ENCODE data around the gene SYT7.

DNA sequence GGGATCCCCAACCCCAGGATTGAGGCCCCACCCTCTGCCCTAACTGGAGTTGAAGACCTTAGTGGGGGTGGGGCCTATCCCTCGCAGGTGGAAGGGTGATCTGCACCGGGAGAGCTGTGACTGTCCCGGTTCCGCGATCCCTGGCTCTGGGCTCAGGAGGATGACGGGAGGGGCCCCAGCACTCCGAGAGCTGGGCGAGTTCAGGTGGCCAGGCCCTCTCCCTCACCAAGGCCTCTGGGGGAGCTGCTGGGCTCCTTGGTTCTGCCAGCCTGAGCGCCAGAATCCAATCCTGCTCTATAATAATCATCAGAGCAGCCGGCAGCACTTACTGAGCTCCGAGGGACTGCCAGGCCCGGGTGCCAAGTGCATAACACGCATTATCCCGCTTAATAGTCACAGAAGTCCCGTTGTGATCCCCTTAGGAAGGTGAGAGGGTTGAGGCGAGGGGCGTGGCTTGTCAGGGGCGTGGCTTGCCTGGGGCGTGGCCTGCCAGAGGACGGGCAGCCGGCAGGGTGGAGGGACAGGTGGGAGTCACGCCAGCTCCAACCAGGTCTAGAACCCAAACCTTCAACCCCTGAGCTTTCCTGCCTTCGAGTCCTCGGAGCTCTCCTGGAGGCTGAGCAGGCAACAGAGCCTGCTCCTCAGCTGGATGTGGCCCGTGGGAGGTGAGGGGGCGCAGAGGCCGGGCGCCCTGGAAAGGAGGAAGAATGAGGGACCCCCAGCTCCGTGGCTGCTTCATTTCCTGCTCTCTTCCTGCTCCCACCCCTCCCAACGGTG, 7.3 kb upstream of the SYT7 start:
- TF ChIP-seq, protein P1, sequence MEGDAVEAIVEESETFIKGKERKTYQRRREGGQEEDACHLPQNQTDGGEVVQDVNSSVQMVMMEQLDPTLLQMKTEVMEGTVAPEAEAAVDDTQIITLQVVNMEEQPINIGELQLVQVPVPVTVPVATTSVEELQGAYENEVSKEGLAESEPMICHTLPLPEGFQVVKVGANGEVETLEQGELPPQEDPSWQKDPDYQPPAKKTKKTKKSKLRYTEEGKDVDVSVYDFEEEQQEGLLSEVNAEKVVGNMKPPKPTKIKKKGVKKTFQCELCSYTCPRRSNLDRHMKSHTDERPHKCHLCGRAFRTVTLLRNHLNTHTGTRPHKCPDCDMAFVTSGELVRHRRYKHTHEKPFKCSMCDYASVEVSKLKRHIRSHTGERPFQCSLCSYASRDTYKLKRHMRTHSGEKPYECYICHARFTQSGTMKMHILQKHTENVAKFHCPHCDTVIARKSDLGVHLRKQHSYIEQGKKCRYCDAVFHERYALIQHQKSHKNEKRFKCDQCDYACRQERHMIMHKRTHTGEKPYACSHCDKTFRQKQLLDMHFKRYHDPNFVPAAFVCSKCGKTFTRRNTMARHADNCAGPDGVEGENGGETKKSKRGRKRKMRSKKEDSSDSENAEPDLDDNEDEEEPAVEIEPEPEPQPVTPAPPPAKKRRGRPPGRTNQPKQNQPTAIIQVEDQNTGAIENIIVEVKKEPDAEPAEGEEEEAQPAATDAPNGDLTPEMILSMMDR (IDR thresholded peaks at IDR 0.05), result no peak
- TF ChIP-seq EP300 (IDR thresholded peaks at IDR 0.05), result no peak
- no peak for TF ChIP-seq POLR2A (IDR thresholded peaks at IDR 0.05)
